Mucosa of rectum (tissue), 2 donors: Measurements from ENCODE around the gene C17orf78.

Experiments used
- H3K27ac ChIP-seq, 2 donors: one replicate each; pipeline ENCODE4 v1.7.0; 2013; ENCODE audit warnings: inconsistent platforms in 2 of 2, low read depth in 2 of 2, low read length in 2 of 2
- H3K27me3 ChIP-seq, 2 donors: one replicate each; pipeline ENCODE4 v1.7.0; 2013; ENCODE audit warnings: low read length in 2 of 2; ENCODE audit not compliant: control insufficient read depth in 2 of 2, insufficient read depth in 2 of 2
- H3K36me3 ChIP-seq, 2 donors: one replicate each; pipeline ENCODE4 v1.7.0; 2013; ENCODE audit warnings: low read length in 2 of 2; ENCODE audit not compliant: control insufficient read depth in 2 of 2, insufficient read depth in 2 of 2
- H3K4me1 ChIP-seq, 2 donors: one replicate each; pipeline ENCODE4 v1.7.0; 2013; ENCODE audit warnings: low read length in 2 of 2, mild to moderate bottlenecking in 1 of 2; ENCODE audit not compliant: control insufficient read depth in 2 of 2, insufficient read depth in 2 of 2
- H3K4me3 ChIP-seq, 2 donors: one replicate each; pipeline ENCODE4 v1.7.0; 2013; ENCODE audit warnings: low read length in 2 of 2
- H3K9ac ChIP-seq, 2 donors: one replicate each; pipeline ENCODE4 v1.7.0; 2013; ENCODE audit warnings: low read length in 2 of 2, low read depth in 1 of 2, mild to moderate bottlenecking in 1 of 2
- H3K9me3 ChIP-seq, 2 donors: one replicate each; pipeline ENCODE4 v1.7.0; 2013; ENCODE audit warnings: low read length in 2 of 2; ENCODE audit not compliant: control insufficient read depth in 2 of 2
- donor health status: healthy.
- donor health status: Normal muscosa, but diverticular disease.

C17orf78 gene

GRCh38 chr17:37384560-37385149, 8.9 kb downstream of the C17orf78 start:
- Histone ChIP-seq H3K27ac (no peak overlapping the region), H3K9ac (no peak overlapping the region), H3K9me3 (no peaks in the 10 kb centered on the region), H3K27me3 (no peaks in the 10 kb centered on the region), H3K36me3 (no peaks in the 10 kb centered on the region), H3K4me3 (no peak overlapping the region), H3K4me1 (peaks cover 5 to 17% of the 10 kb centered on the region in 2 donors)

GRCh38 chr17:37385474-37385990, 9.7 kb downstream of the C17orf78 start:
- H3K9me3 ChIP-seq: no peaks in the 10 kb centered on the region
- no peaks in the 10 kb centered on the region for H3K27me3 ChIP-seq
- H3K27ac ChIP-seq: no peak overlapping the region
- H3K4me3 ChIP-seq: no peak overlapping the region
- no peak overlapping the region for H3K9ac ChIP-seq
- H3K4me1 ChIP-seq: peaks cover 5 to 17% of the 10 kb centered on the region in 2 donors
- H3K36me3 ChIP-seq: no peaks in the 10 kb centered on the region

- H3K27me3 ChIP-seq: no peaks in the 10 kb centered on the region
- H3K9ac ChIP-seq: no peak overlapping the region
- no peaks in the 10 kb centered on the region for H3K36me3 ChIP-seq
- no peak overlapping the region for H3K27ac ChIP-seq
- H3K4me3 ChIP-seq: no peak overlapping the region
- no peaks in the 10 kb centered on the region for H3K9me3 ChIP-seq
- H3K4me1 ChIP-seq: peaks cover 5 to 17% of the 10 kb centered on the region in 2 donors
These were observed 10.7 kb downstream of the C17orf78 start for GRCh38 chr17:37386462-37386861.

- H3K27ac ChIP-seq: no peak overlapping the region
These were observed 12.5 kb downstream of the C17orf78 start for GRCh38 chr17:37388266-37388665.

GRCh38 chr17:37389160-37389559, 13.4 kb downstream of the C17orf78 start:
- Histone ChIP-seq H3K36me3 (no peaks in the 10 kb centered on the region), H3K4me3 (no peak overlapping the region), H3K9ac (no peak overlapping the region), H3K4me1 (peaks cover 5 to 17% of the 10 kb centered on the region in 2 donors), H3K9me3 (no peaks in the 10 kb centered on the region), H3K27ac (no peak overlapping the region), H3K27me3 (no peaks in the 10 kb centered on the region)

More at GRCh38 chr17:37388266-37388665, 12.5 kb downstream of the C17orf78 start:
- Histone ChIP-seq H3K36me3 (no peaks in the 10 kb centered on the region), H3K4me1 (peaks cover 5 to 17% of the 10 kb centered on the region in 2 donors), H3K9ac (no peak overlapping the region), H3K27me3 (no peaks in the 10 kb centered on the region), H3K9me3 (no peaks in the 10 kb centered on the region), H3K4me3 (no peak overlapping the region)

- Histone ChIP-seq H3K27me3 (no peaks in the 10 kb centered on the region), H3K9me3 (no peaks in the 10 kb centered on the region), H3K27ac (no peak overlapping the region), H3K4me1 (peaks cover 5 to 9% of the 10 kb centered on the region in 2 donors), H3K4me3 (no peak overlapping the region), H3K36me3 (no peaks in the 10 kb centered on the region), H3K9ac (no peak overlapping the region)
These were observed 15.4 kb downstream of the C17orf78 start for GRCh38 chr17:37391146-37391545.

GRCh38 chr17:37392024-37392590, 16.3 kb downstream of the C17orf78 start:
- peaks cover 5 to 6% of the 10 kb centered on the region in 2 donors for H3K4me1 ChIP-seq
- H3K36me3 ChIP-seq: no peaks in the 10 kb centered on the region
- H3K9me3 ChIP-seq: no peaks in the 10 kb centered on the region
- H3K4me3 ChIP-seq: no peak overlapping the region
- no peaks in the 10 kb centered on the region for H3K27me3 ChIP-seq
- H3K9ac ChIP-seq: no peak overlapping the region
- no peak overlapping the region for H3K27ac ChIP-seq

GRCh38 chr17:37393352-37393751, 17.6 kb downstream of the C17orf78 start:
- no peak overlapping the region for H3K27ac ChIP-seq
- no peak overlapping the region for H3K4me3 ChIP-seq
- peaks cover 5 to 6% of the 10 kb centered on the region in 2 donors for H3K4me1 ChIP-seq
- no peak overlapping the region for H3K9ac ChIP-seq
- H3K36me3 ChIP-seq: no peaks in the 10 kb centered on the region
- no peaks in the 10 kb centered on the region for H3K27me3 ChIP-seq
- no peaks in the 10 kb centered on the region for H3K9me3 ChIP-seq

GRCh38 chr17:37399265-37399803, 23.5 kb downstream of the C17orf78 start:
- Histone ChIP-seq H3K27me3 (no peaks in the 10 kb centered on the region), H3K9ac (no peak overlapping the region), H3K36me3 (no peaks in the 10 kb centered on the region), H3K4me3 (no peak overlapping the region), H3K9me3 (no peaks in the 10 kb centered on the region), H3K4me1 (no peaks in the 10 kb centered on the region), H3K27ac (no peak overlapping the region)

- H3K4me1 ChIP-seq: peaks cover 2 to 6% of the 10 kb centered on the region in 2 donors
- H3K36me3 ChIP-seq: no peaks in the 10 kb centered on the region
- no peaks in the 10 kb centered on the region for H3K9me3 ChIP-seq
- H3K27ac ChIP-seq: no peak overlapping the region
- H3K27me3 ChIP-seq: no peaks in the 10 kb centered on the region
- no peak overlapping the region for H3K9ac ChIP-seq
- no peak overlapping the region for H3K4me3 ChIP-seq
These were observed 24.7 kb downstream of the C17orf78 start for GRCh38 chr17:37400505-37400904.
